Thymus (tissue), 11 donors: ENCODE data around the gene ZCCHC24. TPM values are rescaled to one million over a fixed set of nuclear protein-coding genes. Genes with fewer than 3 reads are reported as not detected.

Experiments
- DNase-seq, 9 donors: peaks; one replicate each; pipeline ENCODE4 v3.0.0-alpha.2; 2013; ENCODE audit warnings: low spot score in 9 of 9, low read depth in 6 of 9, missing footprints in 1 of 9
- H3K27ac ChIP-seq, 2 donors: one replicate each; pipeline ENCODE4 v1.5.1; 2013; ENCODE audit warnings: control low read depth in 1 of 2, low read depth in 1 of 2, low read length in 1 of 2, mild to moderate bottlenecking in 1 of 2, moderate library complexity in 1 of 2
- H3K27me3 ChIP-seq, 2 donors: one replicate each; pipeline ENCODE4 v1.5.1; 2013; ENCODE audit warnings: low read length in 1 of 2; ENCODE audit not compliant: control insufficient read depth in 2 of 2, insufficient read depth in 1 of 2
- H3K36me3 ChIP-seq, 2 donors: one replicate each; pipeline ENCODE4 v1.5.1; 2013; ENCODE audit warnings: low read length in 1 of 2, mild to moderate bottlenecking in 1 of 2, moderate library complexity in 1 of 2; ENCODE audit not compliant: control insufficient read depth in 2 of 2, insufficient read depth in 2 of 2
- H3K4me1 ChIP-seq, 2 donors: one replicate each; pipeline ENCODE4 v1.5.1; 2013; ENCODE audit warnings: low read length in 2 of 2; ENCODE audit not compliant: control insufficient read depth in 2 of 2, insufficient read depth in 2 of 2
- H3K4me3 ChIP-seq, 2 donors: one replicate each; pipeline ENCODE4 v1.5.1; 2013; ENCODE audit warnings: low read length in 2 of 2, control low read depth in 1 of 2, mild to moderate bottlenecking in 1 of 2
- H3K9me3 ChIP-seq, 2 donors: one replicate each; pipeline ENCODE4 v1.5.1; 2013; ENCODE audit warnings: low read length in 1 of 2, mild to moderate bottlenecking in 1 of 2; ENCODE audit not compliant: control insufficient read depth in 2 of 2, insufficient read depth in 1 of 2
- WGBS: extraction: QIAGEN DNeasy Blood & Tissue Kit; methylation state at CpG from one replicate; pipeline ENCODE4 v1.1.7; 2013; 5-methylcytosine and 5-hydroxymethylcytosine counted together
- polyA plus RNA-seq: library from polyadenylated mRNA; stranded (reverse); fragments of 200-250 nt; gene quantifications from one replicate; pipeline ENCODE4 v1.2.3, GENCODE V29; 2013
- total RNA-seq: library from RNA; stranded (reverse); fragments of 120-200 nt; gene quantifications from one replicate; pipeline ENCODE4 v1.2.4, GENCODE V29; 2013
- donor health status: healthy.

Gene ZCCHC24
- total and polyA plus RNA-seq, 2 donors = 1.2 to 5.4 TPM

DNA sequence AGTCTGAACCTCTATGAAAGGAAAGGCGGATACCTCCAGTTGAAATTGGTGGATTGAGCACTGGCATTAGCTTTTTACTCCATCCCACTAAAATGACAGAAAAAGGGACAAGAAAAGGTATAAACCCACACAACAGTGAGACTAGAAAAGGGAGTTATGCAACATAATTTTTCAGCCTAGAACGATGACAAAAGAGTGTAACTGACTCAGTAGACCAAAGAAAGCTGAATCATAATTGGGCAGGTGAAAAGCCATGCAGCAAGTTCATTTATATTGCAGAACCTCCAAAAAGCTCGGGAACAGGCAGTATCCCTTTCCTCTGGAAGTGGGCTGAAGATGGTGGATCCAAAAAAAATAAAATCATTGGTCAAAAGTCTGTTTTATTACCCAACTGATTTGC lies 30.5 kb upstream of the ZCCHC24 start:
- H3K4me1 ChIP-seq = no peaks in the 10 kb centered on the region
- no peak overlapping the region for H3K4me3 ChIP-seq
- no peak overlapping the region for H3K27ac ChIP-seq
- H3K36me3 ChIP-seq = no peaks in the 10 kb centered on the region
- DNase-seq = no peak
- 93% methylated on average over 3 of the region's 3 CpGs for WGBS
- no peaks in the 10 kb centered on the region for H3K27me3 ChIP-seq
- H3K9me3 ChIP-seq = peaks cover 0 to 3% of the 10 kb centered on the region in 2 donors

- DNase-seq = no peak
- Histone ChIP-seq H3K27me3 (no peaks in the 10 kb centered on the region), H3K27ac (no peak overlapping the region), H3K9me3 (peaks cover 0 to 3% of the 10 kb centered on the region in 2 donors), H3K4me3 (no peak overlapping the region), H3K4me1 (no peaks in the 10 kb centered on the region), H3K36me3 (no peaks in the 10 kb centered on the region)
- 96% methylated on average over 7 of the region's 7 CpGs for WGBS
Measured at GRCh38 chr10:79475119-79475653, 29.8 kb upstream of the ZCCHC24 start.

DNA sequence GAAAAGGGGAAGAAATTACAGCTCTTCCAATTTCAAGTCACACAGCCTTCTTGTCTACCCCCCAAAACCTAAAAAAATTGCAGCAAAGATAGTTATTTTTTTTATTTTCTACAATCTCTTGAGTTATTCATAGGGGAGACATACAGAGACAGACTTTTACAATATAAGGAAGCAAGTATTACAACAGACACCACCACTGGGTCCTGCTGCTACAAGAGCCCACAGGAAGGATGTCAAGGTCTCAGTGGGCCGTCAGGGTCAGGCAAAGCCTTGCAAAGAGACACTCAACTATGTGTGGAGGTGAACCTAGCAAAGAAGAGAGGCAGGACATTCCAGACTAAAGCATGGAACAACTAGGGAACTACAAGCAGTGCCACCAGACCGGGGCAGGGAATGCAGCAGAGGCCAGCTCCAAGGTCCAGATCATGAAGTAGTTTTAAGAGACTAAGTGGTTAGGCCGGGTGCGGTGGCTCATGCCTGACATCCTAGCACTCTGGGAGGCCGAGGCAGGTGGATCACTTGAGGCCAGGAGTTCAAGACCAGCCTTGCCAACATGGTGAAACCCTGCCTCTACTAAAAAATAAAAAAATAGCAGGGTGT lies 28.2 kb upstream of the ZCCHC24 start:
- no peak for DNase-seq
- Histone ChIP-seq H3K27me3 (no peaks in the 10 kb centered on the region), H3K9me3 (no peaks in the 10 kb centered on the region), H3K36me3 (no peaks in the 10 kb centered on the region), H3K4me1 (no peaks in the 10 kb centered on the region), H3K27ac (no peak overlapping the region), H3K4me3 (no peak overlapping the region)
- whole genome bisulfite sequencing = 78% methylated on average over 5 of the region's 5 CpGs

DNA sequence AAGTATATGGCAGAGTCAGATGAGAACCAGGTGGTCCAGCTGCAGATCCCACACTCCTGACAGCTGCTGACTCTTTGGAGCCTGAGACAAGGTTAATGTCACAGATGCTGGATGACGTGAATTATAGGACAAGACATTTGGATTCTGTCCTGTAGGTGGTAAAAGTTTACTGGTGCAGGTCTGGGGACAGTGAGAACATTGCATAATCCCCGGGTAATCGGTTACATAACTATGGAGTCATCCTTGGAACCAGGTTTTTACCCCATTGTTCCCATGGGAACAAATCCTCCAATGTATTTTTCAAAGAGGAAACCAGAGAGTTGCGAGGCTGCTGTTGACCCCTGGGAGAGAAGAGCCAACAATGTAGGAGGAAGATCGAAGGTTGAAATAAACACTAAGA lies 27.5 kb upstream of the ZCCHC24 start:
- Histone ChIP-seq H3K27me3 (no peaks in the 10 kb centered on the region), H3K4me1 (no peaks in the 10 kb centered on the region), H3K27ac (no peak overlapping the region), H3K36me3 (no peaks in the 10 kb centered on the region), H3K9me3 (no peaks in the 10 kb centered on the region), H3K4me3 (no peak overlapping the region)
- WGBS = 92% methylated on average over 5 of the region's 5 CpGs
- no peak for DNase-seq

GRCh38 chr10:79472449-79472848 lies 27.0 kb upstream of the ZCCHC24 start:
- no peaks in the 10 kb centered on the region for H3K9me3 ChIP-seq
- H3K27ac ChIP-seq = no peak overlapping the region
- no peak overlapping the region for H3K4me3 ChIP-seq
- no peaks in the 10 kb centered on the region for H3K27me3 ChIP-seq
- WGBS = 98% methylated on average over 7 of the region's 7 CpGs
- no peaks in the 10 kb centered on the region for H3K4me1 ChIP-seq
- no peak for DNase-seq
- H3K36me3 ChIP-seq = no peaks in the 10 kb centered on the region

DNA sequence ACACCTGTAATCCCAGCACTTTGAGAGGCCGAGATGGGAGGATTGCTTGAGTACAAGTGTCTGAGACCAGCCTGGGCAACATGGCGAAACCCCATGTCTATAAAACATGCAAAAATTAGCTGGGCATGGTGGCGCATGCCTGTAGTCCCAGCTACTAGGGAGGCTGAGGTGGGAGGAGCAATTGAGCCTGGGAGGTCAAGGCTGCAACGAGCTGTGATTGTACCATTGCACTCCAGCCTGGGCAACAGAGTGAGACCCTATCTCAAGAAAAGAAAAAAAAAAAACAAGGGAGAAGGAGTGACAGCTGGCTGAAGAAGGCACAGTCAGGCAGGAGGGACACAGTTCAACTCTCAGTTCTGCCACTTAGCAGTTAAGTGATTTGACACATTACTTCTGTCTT lies 26.4 kb upstream of the ZCCHC24 start:
- no peak for DNase-seq
- H3K4me1 ChIP-seq = no peaks in the 10 kb centered on the region
- no peaks in the 10 kb centered on the region for H3K9me3 ChIP-seq
- no peak overlapping the region for H3K27ac ChIP-seq
- 95% methylated on average over 4 of the region's 4 CpGs for WGBS
- no peaks in the 10 kb centered on the region for H3K27me3 ChIP-seq
- H3K36me3 ChIP-seq = no peaks in the 10 kb centered on the region
- H3K4me3 ChIP-seq = no peak overlapping the region

GRCh38 chr10:79470096-79470495 lies 24.7 kb upstream of the ZCCHC24 start:
- Histone ChIP-seq H3K4me3 (no peak overlapping the region), H3K36me3 (no peaks in the 10 kb centered on the region), H3K27ac (no peak overlapping the region), H3K27me3 (no peaks in the 10 kb centered on the region), H3K9me3 (no peaks in the 10 kb centered on the region), H3K4me1 (no peaks in the 10 kb centered on the region)
- no peak for DNase-seq
- 97% methylated on average over 8 of the region's 8 CpGs for WGBS

DNA sequence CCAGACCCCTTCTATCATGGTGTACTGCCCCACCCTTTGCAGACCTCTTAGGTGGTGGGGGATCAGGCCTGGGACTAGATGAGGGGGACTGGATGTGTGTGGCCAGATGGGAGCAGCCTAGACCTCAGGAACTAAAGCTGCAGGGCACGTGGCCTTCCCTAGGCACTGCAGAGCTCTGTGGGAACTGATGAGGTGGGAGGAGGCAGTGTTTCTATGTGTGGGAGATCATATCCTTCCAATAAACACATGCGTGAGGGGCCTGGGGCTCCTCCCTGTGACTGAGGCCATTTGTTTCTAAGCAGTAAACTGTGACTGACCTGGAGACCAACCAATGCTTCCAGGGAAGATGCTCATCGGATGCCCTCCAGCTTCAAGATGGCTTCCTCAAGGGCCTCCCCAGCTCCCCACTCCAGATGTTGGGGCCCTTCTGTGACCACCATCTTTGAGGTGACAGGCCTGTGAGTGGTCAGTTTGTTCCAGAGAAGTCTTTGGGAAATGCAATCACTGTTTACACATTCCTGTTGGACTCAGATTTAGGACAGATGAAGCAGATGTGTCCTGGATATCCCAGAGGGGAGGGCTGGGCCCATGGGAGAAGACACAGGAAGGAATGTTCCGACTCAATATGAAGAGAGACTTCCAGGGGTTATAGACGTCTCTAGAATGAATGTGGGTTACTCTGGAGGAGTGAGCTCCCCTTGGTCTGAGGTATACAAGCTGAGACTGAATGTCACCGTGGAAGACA lies 23.6 kb upstream of the ZCCHC24 start:
- DNase-seq = no peak
- no peaks in the 10 kb centered on the region for H3K4me1 ChIP-seq
- H3K4me3 ChIP-seq = no peak overlapping the region
- 96% methylated on average over 6 of the region's 6 CpGs for WGBS
- no peaks in the 10 kb centered on the region for H3K27me3 ChIP-seq
- no peak overlapping the region for H3K27ac ChIP-seq
- H3K36me3 ChIP-seq = no peaks in the 10 kb centered on the region
- H3K9me3 ChIP-seq = no peaks in the 10 kb centered on the region

- Histone ChIP-seq H3K27ac (no peak overlapping the region), H3K36me3 (no peaks in the 10 kb centered on the region), H3K4me3 (no peak overlapping the region), H3K9me3 (no peaks in the 10 kb centered on the region), H3K4me1 (no peaks in the 10 kb centered on the region), H3K27me3 (no peaks in the 10 kb centered on the region)
- WGBS = 79% methylated on average over 3 of the region's 3 CpGs
- no peak for DNase-seq
Measured at GRCh38 chr10:79468015-79468560, 22.7 kb upstream of the ZCCHC24 start.
